ENCODE measurements around the gene ELF1. TPM values are rescaled to one million over a fixed set of nuclear protein-coding genes. Genes with fewer than 3 reads are reported as not detected.

Gene ELF1
- total RNA-seq (2021), result 17.4 to 19.3 TPM (median 18.7 TPM) in 3 replicates
- percentile 61 among the genes with signal in this experiment for Bru-seq, nascent RNA
- long read RNA-seq, experiment 1, partial matches to known transcripts, result 5 of 22 reads
- long read RNA-seq, experiment 1, other reads (novel, unspliced or antisense), result 16 of 22 reads
- long read RNA-seq, experiment 2, partial matches to known transcripts, result 2 of 11 reads
- long read RNA-seq, experiment 2, other reads (novel, unspliced or antisense), result 9 of 11 reads
- long read RNA-seq, experiment 3, partial matches to known transcripts, result 0 of 2 reads
- long read RNA-seq, experiment 3, other reads (novel, unspliced or antisense), result 2 of 2 reads

DNA sequence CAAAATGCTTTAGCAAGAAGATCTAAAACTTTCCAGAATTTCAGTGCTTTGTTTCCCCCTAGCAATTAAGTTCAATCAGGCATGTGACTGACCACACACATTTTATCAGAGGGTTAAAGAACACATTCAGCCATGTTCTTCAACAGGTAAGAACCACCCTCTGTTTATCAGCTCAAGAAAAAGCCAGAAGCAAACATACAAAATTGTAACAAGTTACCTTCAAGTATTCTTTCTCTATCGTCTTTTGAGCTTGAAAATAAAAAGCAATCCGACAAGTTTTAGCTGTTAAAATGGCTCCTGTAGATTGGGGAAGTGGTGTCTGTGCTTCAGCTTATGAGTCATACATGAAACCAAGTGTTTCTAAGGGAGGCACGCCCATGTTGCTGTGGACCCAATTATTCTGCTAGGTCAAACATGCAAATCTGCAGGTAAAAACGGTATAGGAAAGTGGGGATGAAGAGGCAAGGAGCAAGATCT, at the start of gene ELF1:
ELF1 (minus strand) TSS at position 306 of the 477 bp plus-strand sequence. CDS start 37,262 bp downstream, outside the sequence.
- DNase-seq (ENCODE audit: low spot score), result no peak
- POLR2A ChIA-PET, result no interaction called here

DNA sequence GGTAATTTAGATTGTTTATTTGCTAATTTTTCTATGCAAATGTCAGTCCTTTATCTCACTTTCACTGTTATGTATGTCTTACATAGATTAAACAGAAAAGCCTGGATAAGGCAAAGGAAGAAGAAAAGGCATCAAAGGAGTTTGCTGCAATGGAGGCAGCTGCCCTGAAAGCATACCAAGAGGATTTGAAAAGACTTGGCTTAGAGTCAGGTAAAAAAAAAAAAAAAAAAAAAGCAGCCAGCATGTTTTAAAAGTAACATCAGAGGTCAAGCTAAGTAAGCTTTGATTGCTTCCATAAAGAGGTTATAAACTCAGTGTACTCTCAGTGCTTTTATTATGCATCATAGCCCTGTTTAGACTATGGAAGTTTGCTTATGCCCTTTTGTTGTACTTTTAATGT, 46.0 kb upstream of the ELF1 start:
- no peaks in the 10 kb centered on the region for H3K27me3 Mint-ChIP-seq (ENCODE audit: low read depth)
- ATAC-seq, result no peak
- H3K27ac Mint-ChIP-seq, result no peak overlapping the region
- H3K4me1 Mint-ChIP-seq, result peaks cover 12% of the 10 kb centered on the region
- no peaks in the 10 kb centered on the region for H3K9me3 Mint-ChIP-seq
- H3K4me3 Mint-ChIP-seq, result no peak overlapping the region
- ChIA-PET CTCF (no interaction called here), POLR2A (no interaction called here)
- DNase-seq (ENCODE audit: low spot score), result no peak
- peaks cover 36% of the 10 kb centered on the region for H3K36me3 Mint-ChIP-seq
- TF ChIP-seq, protein P1, sequence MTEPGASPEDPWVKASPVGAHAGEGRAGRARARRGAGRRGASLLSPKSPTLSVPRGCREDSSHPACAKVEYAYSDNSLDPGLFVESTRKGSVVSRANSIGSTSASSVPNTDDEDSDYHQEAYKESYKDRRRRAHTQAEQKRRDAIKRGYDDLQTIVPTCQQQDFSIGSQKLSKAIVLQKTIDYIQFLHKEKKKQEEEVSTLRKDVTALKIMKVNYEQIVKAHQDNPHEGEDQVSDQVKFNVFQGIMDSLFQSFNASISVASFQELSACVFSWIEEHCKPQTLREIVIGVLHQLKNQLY (CRISPR knock-in tag; IDR thresholded peaks at IDR 0.05), result no peak
- TF ChIP-seq, protein P2, sequence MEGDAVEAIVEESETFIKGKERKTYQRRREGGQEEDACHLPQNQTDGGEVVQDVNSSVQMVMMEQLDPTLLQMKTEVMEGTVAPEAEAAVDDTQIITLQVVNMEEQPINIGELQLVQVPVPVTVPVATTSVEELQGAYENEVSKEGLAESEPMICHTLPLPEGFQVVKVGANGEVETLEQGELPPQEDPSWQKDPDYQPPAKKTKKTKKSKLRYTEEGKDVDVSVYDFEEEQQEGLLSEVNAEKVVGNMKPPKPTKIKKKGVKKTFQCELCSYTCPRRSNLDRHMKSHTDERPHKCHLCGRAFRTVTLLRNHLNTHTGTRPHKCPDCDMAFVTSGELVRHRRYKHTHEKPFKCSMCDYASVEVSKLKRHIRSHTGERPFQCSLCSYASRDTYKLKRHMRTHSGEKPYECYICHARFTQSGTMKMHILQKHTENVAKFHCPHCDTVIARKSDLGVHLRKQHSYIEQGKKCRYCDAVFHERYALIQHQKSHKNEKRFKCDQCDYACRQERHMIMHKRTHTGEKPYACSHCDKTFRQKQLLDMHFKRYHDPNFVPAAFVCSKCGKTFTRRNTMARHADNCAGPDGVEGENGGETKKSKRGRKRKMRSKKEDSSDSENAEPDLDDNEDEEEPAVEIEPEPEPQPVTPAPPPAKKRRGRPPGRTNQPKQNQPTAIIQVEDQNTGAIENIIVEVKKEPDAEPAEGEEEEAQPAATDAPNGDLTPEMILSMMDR (IDR thresholded peaks at IDR 0.05), result no peak
- TF ChIP-seq, protein P3, sequence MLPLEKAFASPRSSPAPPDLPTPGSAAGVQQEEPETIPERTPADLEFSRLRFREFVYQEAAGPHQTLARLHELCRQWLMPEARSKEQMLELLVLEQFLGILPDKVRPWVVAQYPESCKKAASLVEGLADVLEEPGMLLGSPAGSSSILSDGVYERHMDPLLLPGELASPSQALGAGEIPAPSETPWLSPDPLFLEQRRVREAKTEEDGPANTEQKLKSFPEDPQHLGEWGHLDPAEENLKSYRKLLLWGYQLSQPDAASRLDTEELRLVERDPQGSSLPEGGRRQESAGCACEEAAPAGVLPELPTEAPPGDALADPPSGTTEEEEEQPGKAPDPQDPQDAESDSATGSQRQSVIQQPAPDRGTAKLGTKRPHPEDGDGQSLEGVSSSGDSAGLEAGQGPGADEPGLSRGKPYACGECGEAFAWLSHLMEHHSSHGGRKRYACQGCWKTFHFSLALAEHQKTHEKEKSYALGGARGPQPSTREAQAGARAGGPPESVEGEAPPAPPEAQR (CRISPR knock-in tag; IDR thresholded peaks at IDR 0.05), result no peak
- TF ChIP-seq, protein P4, sequence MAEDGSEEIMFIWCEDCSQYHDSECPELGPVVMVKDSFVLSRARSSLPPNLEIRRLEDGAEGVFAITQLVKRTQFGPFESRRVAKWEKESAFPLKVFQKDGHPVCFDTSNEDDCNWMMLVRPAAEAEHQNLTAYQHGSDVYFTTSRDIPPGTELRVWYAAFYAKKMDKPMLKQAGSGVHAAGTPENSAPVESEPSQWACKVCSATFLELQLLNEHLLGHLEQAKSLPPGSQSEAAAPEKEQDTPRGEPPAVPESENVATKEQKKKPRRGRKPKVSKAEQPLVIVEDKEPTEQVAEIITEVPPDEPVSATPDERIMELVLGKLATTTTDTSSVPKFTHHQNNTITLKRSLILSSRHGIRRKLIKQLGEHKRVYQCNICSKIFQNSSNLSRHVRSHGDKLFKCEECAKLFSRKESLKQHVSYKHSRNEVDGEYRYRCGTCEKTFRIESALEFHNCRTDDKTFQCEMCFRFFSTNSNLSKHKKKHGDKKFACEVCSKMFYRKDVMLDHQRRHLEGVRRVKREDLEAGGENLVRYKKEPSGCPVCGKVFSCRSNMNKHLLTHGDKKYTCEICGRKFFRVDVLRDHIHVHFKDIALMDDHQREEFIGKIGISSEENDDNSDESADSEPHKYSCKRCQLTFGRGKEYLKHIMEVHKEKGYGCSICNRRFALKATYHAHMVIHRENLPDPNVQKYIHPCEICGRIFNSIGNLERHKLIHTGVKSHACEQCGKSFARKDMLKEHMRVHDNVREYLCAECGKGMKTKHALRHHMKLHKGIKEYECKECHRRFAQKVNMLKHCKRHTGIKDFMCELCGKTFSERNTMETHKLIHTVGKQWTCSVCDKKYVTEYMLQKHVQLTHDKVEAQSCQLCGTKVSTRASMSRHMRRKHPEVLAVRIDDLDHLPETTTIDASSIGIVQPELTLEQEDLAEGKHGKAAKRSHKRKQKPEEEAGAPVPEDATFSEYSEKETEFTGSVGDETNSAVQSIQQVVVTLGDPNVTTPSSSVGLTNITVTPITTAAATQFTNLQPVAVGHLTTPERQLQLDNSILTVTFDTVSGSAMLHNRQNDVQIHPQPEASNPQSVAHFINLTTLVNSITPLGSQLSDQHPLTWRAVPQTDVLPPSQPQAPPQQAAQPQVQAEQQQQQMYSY (CRISPR knock-in tag; IDR thresholded peaks at IDR 0.05), result no peak

More for the DNA sequence above, at the start of gene ELF1:
- no peaks in the 10 kb centered on the region for H3K27me3 Mint-ChIP-seq (ENCODE audit: low read depth)
- CTCF ChIA-PET, result interaction anchor here (0.9 to 1.9 kb wide), 4 partner anchors 36 to 280 kb away, joined by 3 to 9 read pairs (median 4); no protein-coding TSS in a partner anchor
- no peaks in the 10 kb centered on the region for H3K36me3 Mint-ChIP-seq
- H3K9me3 Mint-ChIP-seq, result no peaks in the 10 kb centered on the region
- TF ChIP-seq, protein P5, sequence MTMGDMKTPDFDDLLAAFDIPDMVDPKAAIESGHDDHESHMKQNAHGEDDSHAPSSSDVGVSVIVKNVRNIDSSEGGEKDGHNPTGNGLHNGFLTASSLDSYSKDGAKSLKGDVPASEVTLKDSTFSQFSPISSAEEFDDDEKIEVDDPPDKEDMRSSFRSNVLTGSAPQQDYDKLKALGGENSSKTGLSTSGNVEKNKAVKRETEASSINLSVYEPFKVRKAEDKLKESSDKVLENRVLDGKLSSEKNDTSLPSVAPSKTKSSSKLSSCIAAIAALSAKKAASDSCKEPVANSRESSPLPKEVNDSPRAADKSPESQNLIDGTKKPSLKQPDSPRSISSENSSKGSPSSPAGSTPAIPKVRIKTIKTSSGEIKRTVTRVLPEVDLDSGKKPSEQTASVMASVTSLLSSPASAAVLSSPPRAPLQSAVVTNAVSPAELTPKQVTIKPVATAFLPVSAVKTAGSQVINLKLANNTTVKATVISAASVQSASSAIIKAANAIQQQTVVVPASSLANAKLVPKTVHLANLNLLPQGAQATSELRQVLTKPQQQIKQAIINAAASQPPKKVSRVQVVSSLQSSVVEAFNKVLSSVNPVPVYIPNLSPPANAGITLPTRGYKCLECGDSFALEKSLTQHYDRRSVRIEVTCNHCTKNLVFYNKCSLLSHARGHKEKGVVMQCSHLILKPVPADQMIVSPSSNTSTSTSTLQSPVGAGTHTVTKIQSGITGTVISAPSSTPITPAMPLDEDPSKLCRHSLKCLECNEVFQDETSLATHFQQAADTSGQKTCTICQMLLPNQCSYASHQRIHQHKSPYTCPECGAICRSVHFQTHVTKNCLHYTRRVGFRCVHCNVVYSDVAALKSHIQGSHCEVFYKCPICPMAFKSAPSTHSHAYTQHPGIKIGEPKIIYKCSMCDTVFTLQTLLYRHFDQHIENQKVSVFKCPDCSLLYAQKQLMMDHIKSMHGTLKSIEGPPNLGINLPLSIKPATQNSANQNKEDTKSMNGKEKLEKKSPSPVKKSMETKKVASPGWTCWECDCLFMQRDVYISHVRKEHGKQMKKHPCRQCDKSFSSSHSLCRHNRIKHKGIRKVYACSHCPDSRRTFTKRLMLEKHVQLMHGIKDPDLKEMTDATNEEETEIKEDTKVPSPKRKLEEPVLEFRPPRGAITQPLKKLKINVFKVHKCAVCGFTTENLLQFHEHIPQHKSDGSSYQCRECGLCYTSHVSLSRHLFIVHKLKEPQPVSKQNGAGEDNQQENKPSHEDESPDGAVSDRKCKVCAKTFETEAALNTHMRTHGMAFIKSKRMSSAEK (CRISPR knock-in tag; IDR thresholded peaks at IDR 0.05; ENCODE audit: borderline replicate concordance), result no peak
- TF ChIP-seq RORB (CRISPR knock-in tag; IDR thresholded peaks at IDR 0.05), result no peak
- TF ChIP-seq, protein P6, sequence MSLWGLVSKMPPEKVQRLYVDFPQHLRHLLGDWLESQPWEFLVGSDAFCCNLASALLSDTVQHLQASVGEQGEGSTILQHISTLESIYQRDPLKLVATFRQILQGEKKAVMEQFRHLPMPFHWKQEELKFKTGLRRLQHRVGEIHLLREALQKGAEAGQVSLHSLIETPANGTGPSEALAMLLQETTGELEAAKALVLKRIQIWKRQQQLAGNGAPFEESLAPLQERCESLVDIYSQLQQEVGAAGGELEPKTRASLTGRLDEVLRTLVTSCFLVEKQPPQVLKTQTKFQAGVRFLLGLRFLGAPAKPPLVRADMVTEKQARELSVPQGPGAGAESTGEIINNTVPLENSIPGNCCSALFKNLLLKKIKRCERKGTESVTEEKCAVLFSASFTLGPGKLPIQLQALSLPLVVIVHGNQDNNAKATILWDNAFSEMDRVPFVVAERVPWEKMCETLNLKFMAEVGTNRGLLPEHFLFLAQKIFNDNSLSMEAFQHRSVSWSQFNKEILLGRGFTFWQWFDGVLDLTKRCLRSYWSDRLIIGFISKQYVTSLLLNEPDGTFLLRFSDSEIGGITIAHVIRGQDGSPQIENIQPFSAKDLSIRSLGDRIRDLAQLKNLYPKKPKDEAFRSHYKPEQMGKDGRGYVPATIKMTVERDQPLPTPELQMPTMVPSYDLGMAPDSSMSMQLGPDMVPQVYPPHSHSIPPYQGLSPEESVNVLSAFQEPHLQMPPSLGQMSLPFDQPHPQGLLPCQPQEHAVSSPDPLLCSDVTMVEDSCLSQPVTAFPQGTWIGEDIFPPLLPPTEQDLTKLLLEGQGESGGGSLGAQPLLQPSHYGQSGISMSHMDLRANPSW (CRISPR knock-in tag; conservative IDR thresholded peaks at IDR 0.05; ENCODE audit: low read depth), result no peak
- TF ChIP-seq, protein P7, sequence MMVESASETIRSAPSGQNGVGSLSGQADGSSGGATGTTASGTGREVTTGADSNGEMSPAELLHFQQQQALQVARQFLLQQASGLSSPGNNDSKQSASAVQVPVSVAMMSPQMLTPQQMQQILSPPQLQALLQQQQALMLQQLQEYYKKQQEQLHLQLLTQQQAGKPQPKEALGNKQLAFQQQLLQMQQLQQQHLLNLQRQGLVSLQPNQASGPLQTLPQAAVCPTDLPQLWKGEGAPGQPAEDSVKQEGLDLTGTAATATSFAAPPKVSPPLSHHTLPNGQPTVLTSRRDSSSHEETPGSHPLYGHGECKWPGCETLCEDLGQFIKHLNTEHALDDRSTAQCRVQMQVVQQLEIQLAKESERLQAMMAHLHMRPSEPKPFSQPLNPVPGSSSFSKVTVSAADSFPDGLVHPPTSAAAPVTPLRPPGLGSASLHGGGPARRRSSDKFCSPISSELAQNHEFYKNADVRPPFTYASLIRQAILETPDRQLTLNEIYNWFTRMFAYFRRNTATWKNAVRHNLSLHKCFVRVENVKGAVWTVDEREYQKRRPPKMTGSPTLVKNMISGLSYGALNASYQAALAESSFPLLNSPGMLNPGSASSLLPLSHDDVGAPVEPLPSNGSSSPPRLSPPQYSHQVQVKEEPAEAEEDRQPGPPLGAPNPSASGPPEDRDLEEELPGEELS (CRISPR knock-in tag; IDR thresholded peaks at IDR 0.05), result no peak
- H3K4me1 Mint-ChIP-seq, result peaks cover 56% of the 10 kb centered on the region
- H3K4me3 Mint-ChIP-seq, result no peak within 1 kb of the TSS
- no peak; the same call in 1 of the 2 replicates for ATAC-seq
- peak within 1 kb of the TSS; percentile 82 for H3K27ac Mint-ChIP-seq

Data from WTC11 (cell line).